ENCODE results near the gene CHAC1. TPM values are rescaled to one million over a fixed set of nuclear protein-coding genes. Genes with fewer than 3 reads are reported as not detected.
"Not testable (repeated sequence)": the region's sequence is repeated elsewhere in the genome, so short reads cannot be mapped to it uniquely, and the experiment has no call there.

The CHAC1 gene
- total and polyA plus RNA-seq, 3 donors from 2014 or later = 1.8 to 5.9 (median 2.5) TPM

DNA sequence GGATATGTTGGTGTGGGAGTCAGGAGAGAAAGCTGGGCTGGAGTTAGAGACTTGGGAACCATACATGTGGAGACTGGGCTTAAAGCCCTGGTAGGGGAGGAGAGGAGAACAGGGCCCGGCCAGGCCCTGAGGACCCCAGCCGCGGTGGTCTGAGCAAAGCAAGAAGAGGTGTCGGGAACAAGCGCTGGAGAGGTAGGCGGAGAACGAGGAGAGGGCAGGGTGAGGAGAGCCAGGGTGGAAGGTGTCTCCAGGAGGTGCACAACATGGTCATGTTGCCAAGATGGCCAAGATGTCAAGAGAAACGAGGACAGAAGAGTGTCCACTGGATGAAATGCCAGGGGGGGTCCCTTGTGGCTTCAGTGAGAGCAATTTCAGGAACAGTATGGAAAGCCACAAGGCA, 5.5 kb downstream of the CHAC1 start:
- whole genome bisulfite sequencing, 2 donors = 93 to 94% methylated on average over 7 to 8 of the region's 8 CpGs
- H3K36me3 ChIP-seq (ENCODE audit: low read depth, missing control alignments) = no peaks in the 10 kb centered on the region
- TF ChIP-seq POLR2A (IDR thresholded peaks at IDR 0.05) = no peak
- TF ChIP-seq, protein P1, sequence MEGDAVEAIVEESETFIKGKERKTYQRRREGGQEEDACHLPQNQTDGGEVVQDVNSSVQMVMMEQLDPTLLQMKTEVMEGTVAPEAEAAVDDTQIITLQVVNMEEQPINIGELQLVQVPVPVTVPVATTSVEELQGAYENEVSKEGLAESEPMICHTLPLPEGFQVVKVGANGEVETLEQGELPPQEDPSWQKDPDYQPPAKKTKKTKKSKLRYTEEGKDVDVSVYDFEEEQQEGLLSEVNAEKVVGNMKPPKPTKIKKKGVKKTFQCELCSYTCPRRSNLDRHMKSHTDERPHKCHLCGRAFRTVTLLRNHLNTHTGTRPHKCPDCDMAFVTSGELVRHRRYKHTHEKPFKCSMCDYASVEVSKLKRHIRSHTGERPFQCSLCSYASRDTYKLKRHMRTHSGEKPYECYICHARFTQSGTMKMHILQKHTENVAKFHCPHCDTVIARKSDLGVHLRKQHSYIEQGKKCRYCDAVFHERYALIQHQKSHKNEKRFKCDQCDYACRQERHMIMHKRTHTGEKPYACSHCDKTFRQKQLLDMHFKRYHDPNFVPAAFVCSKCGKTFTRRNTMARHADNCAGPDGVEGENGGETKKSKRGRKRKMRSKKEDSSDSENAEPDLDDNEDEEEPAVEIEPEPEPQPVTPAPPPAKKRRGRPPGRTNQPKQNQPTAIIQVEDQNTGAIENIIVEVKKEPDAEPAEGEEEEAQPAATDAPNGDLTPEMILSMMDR (IDR thresholded peaks at IDR 0.05) = no peak
- peaks cover 4% of the 10 kb centered on the region for H3K4me1 ChIP-seq
- H3K27ac ChIP-seq = no peak overlapping the region
- intact Hi-C loops (cut with DNase I; ENCODE audit: low total_unique reads) = no loop called here
- no peak for DNase-seq
- no peak overlapping the region for H3K4me3 ChIP-seq
- no peaks in the 10 kb centered on the region for H3K27me3 ChIP-seq
- H3K9me3 ChIP-seq = no peaks in the 10 kb centered on the region

DNA sequence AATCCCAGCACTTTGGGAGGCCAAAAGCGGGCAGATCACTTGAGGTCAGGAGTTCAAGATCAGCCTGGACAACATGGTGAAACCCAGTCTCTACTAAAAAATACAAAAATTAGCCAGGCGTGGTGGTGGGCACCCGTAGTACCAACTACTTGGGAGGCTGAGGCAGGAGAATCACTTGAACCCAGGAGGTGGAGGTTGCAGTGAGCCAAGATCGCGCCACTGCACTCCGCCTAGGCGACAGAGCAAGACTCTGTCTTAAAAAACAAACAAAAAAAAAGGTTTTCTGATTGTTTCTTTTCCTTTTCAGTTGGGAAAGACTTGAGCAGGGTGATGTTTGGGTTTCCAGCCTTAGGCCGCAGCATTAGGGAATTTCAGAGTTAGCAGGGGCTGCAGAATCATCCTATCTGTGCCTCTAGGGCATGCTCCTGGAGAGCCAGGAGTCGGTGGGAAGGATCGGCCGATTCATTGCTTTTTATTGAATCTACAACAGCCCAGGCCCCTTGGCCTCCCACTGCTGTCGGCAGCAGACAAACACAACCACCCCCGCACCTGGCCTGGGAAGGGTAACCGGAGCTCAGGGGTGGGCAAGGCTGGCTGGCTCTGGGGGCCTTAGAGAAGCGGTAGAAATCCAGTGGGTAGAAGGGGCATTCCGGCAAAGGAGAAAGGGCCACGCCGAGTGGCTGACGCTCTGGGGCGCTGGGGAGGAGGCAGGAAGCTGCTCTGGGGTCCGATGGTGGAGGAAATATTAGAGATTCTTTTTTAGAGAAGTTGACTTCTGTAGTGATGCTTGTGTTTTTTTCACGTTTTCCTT, 6.3 kb downstream of the CHAC1 start:
- no peak for DNase-seq
- H3K4me1 ChIP-seq = no peaks in the 10 kb centered on the region
- H3K9me3 ChIP-seq = no peaks in the 10 kb centered on the region
- 88 to 90% methylated on average over 22 of the region's 22 CpGs for WGBS, 2 donors
- intact Hi-C loops (cut with DNase I; ENCODE audit: low total_unique reads) = no loop called here
- no peak overlapping the region for H3K27ac ChIP-seq
- H3K27me3 ChIP-seq = no peaks in the 10 kb centered on the region
- TF ChIP-seq, protein P1 (IDR thresholded peaks at IDR 0.05) = no peak
- no peak for TF ChIP-seq POLR2A (IDR thresholded peaks at IDR 0.05)
- H3K36me3 ChIP-seq (ENCODE audit: low read depth, missing control alignments) = no peaks in the 10 kb centered on the region
- no peak overlapping the region for H3K4me3 ChIP-seq

DNA sequence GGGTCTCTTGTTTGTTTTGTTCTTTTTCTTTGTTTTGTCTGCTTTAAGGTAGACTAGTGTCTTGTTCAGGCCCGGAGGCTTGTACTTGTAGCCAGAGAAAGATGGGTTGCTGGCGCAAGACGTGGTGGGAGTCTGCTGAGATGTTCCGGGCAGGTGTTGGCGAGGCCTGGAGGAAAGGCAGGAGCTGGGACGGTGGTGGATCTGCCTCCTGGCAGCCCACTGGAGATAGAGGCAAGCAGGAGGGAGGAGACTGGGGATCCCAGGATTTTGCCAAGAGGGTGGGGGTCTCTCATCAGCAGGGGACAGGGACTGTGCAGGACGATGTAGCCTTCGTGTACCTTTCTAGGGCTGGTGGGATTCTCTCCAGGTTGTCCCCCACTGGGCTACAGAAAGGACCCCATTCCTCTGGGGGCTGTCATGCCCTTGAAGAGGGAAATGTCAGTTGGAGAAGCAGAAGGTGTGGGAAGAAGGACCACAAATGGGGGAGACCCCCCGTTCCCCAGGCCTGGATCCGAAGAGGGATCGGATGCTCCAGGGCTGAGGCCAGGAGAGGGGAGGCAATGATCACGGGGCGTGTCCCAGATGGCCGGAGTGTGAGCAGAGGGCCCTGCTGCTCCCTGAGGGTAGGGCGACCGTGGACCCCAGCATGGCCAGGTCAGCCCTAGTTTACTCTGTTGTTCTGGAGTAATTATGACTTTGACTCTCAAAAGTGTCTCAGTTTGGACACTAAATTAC, 7.0 kb downstream of the CHAC1 start:
- Histone ChIP-seq H3K27ac (no peak overlapping the region), H3K4me3 (no peak overlapping the region), H3K27me3 (no peaks in the 10 kb centered on the region), H3K4me1 (no peaks in the 10 kb centered on the region), H3K36me3 (ENCODE audit: low read depth, missing control alignments) (no peaks in the 10 kb centered on the region), H3K9me3 (no peaks in the 10 kb centered on the region)
- whole genome bisulfite sequencing, 2 donors = 91 to 93% methylated on average over 16 of the region's 16 CpGs
- intact Hi-C loops (cut with DNase I; ENCODE audit: low total_unique reads) = no loop called here
- no peak for DNase-seq
- no peak for TF ChIP-seq POLR2A (IDR thresholded peaks at IDR 0.05)
- TF ChIP-seq, protein P1 (IDR thresholded peaks at IDR 0.05) = no peak

DNA sequence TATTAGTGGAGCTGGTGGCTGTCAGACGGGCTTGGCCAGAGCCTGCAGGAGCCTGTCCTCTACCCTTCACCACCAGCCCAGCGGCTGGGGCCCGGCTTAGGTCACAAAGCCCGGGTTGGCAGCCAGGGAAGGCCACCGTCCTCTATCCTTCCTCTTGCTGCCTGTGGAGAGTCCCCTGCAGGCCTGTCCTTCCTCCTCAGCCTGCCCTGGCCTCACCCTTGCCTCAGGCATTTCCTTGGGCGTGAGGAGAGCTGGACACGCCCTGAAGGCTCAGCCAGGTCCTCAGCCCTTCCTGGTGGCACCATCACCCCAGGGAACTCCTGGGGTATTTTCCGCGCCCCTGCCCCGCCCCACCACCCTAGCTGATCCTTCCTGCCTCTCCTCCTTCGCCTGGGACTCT, 7.7 kb downstream of the CHAC1 start:
- intact Hi-C loops (cut with DNase I; ENCODE audit: low total_unique reads) = no loop called here
- H3K9me3 ChIP-seq = no peaks in the 10 kb centered on the region
- H3K4me3 ChIP-seq = no peak overlapping the region
- H3K27ac ChIP-seq = no peak overlapping the region
- 74 to 86% methylated on average over 11 of the region's 11 CpGs for WGBS, 2 donors
- no peaks in the 10 kb centered on the region for H3K27me3 ChIP-seq
- H3K36me3 ChIP-seq (ENCODE audit: low read depth, missing control alignments) = no peaks in the 10 kb centered on the region
- TF ChIP-seq, protein P1 (IDR thresholded peaks at IDR 0.05) = no peak
- TF ChIP-seq POLR2A (IDR thresholded peaks at IDR 0.05) = no peak
- peaks cover 4% of the 10 kb centered on the region for H3K4me1 ChIP-seq
- DNase-seq = no peak

DNA sequence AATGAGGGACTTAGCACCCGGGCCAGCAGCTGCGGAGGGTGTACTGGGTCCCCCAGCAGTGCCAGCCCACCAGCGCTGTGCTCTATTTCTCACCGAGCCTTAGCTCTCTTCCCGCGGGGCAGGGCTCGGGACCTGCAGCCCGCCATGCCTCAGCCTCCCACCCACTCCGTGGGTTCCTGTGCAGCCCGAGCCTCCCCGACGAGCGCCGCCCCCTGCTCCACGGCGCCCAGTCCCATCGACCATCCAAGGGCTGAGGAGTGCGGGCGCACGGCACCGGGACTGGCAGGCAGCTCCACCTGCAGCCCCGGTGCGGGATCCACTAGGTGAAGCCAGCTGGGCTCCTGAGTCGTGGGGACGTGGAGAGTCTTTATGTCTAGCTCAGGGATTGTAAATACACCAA, 8.5 kb downstream of the CHAC1 start:
- peak overlapping the region in 1 of 2 donors; percentile 10 for H3K4me3 ChIP-seq
- intact Hi-C loops (cut with DNase I; ENCODE audit: low total_unique reads); H3K9me3 ChIP-seq; H3K27me3 ChIP-seq; H3K4me1 ChIP-seq; DNase-seq; H3K36me3 ChIP-seq (ENCODE audit: low read depth, missing control alignments); H3K27ac ChIP-seq: not testable (repeated sequence)
- 80% methylated on average over 25 of the region's 25 CpGs; no CpG with 5 or more reads in 1 of the 2 donors for WGBS, 2 donors

DNA sequence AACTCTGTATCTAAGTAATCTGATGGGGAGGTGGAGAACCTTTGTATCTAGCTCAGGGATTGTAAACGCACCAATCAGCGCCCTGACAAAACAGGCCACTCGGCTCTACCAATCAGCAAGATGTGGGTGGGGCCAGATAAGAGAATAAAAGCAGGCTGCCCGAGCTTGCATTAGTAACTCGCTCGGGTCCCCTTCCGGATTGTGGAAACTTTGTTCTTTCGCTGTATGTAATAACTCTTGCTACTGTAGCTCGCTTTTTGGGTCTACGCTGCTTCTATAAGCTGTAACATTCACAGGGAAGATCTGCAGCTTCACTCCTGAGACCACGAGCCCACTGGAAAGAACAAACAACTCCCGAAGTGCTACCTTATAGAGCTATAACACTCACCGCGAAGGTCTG, 9.0 kb downstream of the CHAC1 start:
- peak; percentile 74 for DNase-seq
- H3K4me3 ChIP-seq = peak overlapping the region in 1 of 2 donors; percentile 23
- H3K27me3 ChIP-seq; H3K4me1 ChIP-seq; H3K36me3 ChIP-seq (ENCODE audit: low read depth, missing control alignments); intact Hi-C loops (cut with DNase I; ENCODE audit: low total_unique reads); H3K27ac ChIP-seq; H3K9me3 ChIP-seq: not testable (repeated sequence)
- WGBS, 2 donors = 65 to 68% methylated on average over 14 of the region's 14 CpGs

All from testis (tissue), 3 donors.